Ishikawa (cell line): ENCODE data around the gene FMNL2.

Experiments used
- CEBPB ChIP-seq: IDR thresholded peaks from 2 replicates; pipeline ENCODE4 v1.6.1; 2012
- CREB1 ChIP-seq: IDR thresholded peaks from 2 replicates; pipeline ENCODE4 v1.6.1; 2012; ENCODE audit warnings: low read depth
- NFIC ChIP-seq: IDR thresholded peaks from 2 replicates; pipeline ENCODE4 v1.6.1; 2012
- RAD21 ChIP-seq: IDR thresholded peaks from 2 replicates; pipeline ENCODE4 v1.6.1; 2012; ENCODE audit warnings: low read depth
- TAF1 ChIP-seq: IDR thresholded peaks from 2 replicates; pipeline ENCODE4 v1.6.1; 2012; ENCODE audit warnings: low read depth, mild to moderate bottlenecking
- YY1 ChIP-seq: IDR thresholded peaks from 2 replicates; pipeline ENCODE4 v1.6.1; 2012; ENCODE audit warnings: low read depth
- ZBTB7A ChIP-seq: IDR thresholded peaks from 2 replicates; pipeline ENCODE4 v1.6.1; 2012; ENCODE audit warnings: low read depth
- TF ChIP-seq, protein P1 (sequence below): IDR thresholded peaks from 2 replicates; pipeline ENCODE4 v1.6.1; 2012
- TF ChIP-seq, protein P2 (sequence below): IDR thresholded peaks from 2 replicates; pipeline ENCODE4 v1.6.1; 2012; ENCODE audit warnings: low read depth, mild to moderate bottlenecking

DNA sequence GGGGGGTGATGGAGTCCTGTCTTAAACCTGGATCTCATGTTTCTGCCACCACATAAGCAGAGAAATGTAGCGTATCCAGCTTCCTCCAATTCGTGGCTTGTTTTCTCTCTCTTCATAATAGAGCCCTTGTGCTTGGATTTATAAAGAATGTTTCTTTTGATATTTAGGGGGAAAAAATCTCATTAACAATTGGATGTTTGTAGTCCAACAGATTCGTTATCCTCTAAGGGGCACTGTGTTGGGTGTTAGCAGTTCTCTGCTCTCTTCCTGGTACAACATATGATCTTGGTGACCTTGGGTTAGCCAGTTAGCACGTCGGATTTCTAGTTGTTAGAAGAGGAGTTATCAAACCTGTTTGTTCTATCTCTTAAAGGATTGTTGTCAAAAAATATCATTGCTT is 127.8 kb downstream of the FMNL2 start:
- TF ChIP-seq, protein P1, sequence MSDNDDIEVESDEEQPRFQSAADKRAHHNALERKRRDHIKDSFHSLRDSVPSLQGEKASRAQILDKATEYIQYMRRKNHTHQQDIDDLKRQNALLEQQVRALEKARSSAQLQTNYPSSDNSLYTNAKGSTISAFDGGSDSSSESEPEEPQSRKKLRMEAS, result no peak
- TF ChIP-seq ZBTB7A (no peak), TAF1 (no peak), CREB1 (no peak), YY1 (no peak), CEBPB (no peak), NFIC (no peak), RAD21 (no peak)
- TF ChIP-seq, protein P2, sequence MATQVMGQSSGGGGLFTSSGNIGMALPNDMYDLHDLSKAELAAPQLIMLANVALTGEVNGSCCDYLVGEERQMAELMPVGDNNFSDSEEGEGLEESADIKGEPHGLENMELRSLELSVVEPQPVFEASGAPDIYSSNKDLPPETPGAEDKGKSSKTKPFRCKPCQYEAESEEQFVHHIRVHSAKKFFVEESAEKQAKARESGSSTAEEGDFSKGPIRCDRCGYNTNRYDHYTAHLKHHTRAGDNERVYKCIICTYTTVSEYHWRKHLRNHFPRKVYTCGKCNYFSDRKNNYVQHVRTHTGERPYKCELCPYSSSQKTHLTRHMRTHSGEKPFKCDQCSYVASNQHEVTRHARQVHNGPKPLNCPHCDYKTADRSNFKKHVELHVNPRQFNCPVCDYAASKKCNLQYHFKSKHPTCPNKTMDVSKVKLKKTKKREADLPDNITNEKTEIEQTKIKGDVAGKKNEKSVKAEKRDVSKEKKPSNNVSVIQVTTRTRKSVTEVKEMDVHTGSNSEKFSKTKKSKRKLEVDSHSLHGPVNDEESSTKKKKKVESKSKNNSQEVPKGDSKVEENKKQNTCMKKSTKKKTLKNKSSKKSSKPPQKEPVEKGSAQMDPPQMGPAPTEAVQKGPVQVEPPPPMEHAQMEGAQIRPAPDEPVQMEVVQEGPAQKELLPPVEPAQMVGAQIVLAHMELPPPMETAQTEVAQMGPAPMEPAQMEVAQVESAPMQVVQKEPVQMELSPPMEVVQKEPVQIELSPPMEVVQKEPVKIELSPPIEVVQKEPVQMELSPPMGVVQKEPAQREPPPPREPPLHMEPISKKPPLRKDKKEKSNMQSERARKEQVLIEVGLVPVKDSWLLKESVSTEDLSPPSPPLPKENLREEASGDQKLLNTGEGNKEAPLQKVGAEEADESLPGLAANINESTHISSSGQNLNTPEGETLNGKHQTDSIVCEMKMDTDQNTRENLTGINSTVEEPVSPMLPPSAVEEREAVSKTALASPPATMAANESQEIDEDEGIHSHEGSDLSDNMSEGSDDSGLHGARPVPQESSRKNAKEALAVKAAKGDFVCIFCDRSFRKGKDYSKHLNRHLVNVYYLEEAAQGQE, result no peak
